Stimulated activated naive CD8-positive, alpha-beta T cell treated with anti-CD3 and anti-CD28 coated beads, Interleukin-15, Interleukin-2, amounts not matched to agents 100 ng/mL and 50 ng/mL, for 24 hours (primary cell): ENCODE results near the gene ZNF846.
"Not testable (repeated sequence)": the region's sequence is repeated elsewhere in the genome, so short reads cannot be mapped to it uniquely, and the experiment has no call there.

ENCODE experiments used
- H3K27ac Mint-ChIP-seq: one replicate; pipeline ENCODE4 v1.8.0; 2021; ENCODE audit warnings: mild to moderate bottlenecking, mixed read lengths
- H3K27me3 Mint-ChIP-seq: one replicate; pipeline ENCODE4 v1.8.0; 2021; ENCODE audit warnings: mixed read lengths
- H3K36me3 Mint-ChIP-seq: one replicate; pipeline ENCODE4 v1.8.0; 2021; ENCODE audit warnings: low read depth, mixed read lengths
- H3K4me1 Mint-ChIP-seq: one replicate; pipeline ENCODE4 v1.8.0; 2021; ENCODE audit warnings: low read depth, mixed read lengths
- H3K4me3 Mint-ChIP-seq: one replicate; pipeline ENCODE4 v1.8.0; 2021; ENCODE audit warnings: mild to moderate bottlenecking, mixed read lengths
- H3K9me3 Mint-ChIP-seq: one replicate; pipeline ENCODE4 v1.8.0; 2021; ENCODE audit warnings: mixed read lengths

The ZNF846 gene

DNA sequence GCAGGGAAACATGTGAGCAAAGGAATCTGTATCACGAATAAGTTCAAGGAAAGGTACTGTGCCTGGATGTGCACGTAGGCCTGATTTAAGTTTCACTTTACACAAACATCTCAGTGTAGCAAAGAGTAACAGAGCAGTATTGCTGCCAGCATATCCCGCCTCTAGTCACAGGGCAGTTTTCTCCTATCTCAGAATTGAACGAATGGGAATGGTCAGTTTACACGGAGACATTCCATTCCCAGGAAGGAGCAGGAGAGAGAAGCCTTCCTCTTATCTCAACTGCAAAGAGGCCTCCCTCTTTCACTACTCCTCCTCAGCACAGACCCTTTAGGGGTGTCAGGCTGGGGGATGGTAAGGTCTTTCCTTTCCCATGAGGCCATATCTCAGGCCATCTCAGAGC is 21.0 kb upstream of the ZNF846 start:
- H3K27me3 Mint-ChIP-seq, H3K9me3 Mint-ChIP-seq, H3K36me3 Mint-ChIP-seq, H3K27ac Mint-ChIP-seq, H3K4me3 Mint-ChIP-seq: not testable (repeated sequence)
- H3K4me1 Mint-ChIP-seq = peaks cover 36% of the 10 kb centered on the region

DNA sequence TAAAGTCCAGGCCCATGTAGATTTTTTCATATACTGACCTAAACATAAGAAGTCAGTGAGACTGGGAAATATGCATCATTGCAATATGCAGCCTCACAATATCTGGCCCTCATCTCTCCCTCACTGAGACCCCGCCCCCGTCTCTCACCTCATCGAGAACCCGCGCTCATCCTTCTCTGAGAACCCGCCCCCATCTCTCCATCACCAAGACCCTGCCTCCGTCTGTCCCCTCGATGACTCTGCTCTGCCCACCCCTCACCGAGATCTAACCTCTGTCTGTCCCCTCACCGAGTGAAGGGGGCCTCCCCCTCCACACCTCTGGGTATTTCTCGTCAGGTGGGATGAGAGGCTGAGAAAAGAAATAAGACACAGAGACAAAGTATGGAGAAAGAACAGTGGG is 20.5 kb upstream of the ZNF846 start:
- H3K27me3 Mint-ChIP-seq = no peaks in the 10 kb centered on the region
- peaks cover 41% of the 10 kb centered on the region for H3K4me1 Mint-ChIP-seq
- no peaks in the 10 kb centered on the region for H3K9me3 Mint-ChIP-seq
- H3K4me3 Mint-ChIP-seq = no peak overlapping the region
- H3K27ac Mint-ChIP-seq = no peak overlapping the region
- H3K36me3 Mint-ChIP-seq = no peaks in the 10 kb centered on the region

DNA sequence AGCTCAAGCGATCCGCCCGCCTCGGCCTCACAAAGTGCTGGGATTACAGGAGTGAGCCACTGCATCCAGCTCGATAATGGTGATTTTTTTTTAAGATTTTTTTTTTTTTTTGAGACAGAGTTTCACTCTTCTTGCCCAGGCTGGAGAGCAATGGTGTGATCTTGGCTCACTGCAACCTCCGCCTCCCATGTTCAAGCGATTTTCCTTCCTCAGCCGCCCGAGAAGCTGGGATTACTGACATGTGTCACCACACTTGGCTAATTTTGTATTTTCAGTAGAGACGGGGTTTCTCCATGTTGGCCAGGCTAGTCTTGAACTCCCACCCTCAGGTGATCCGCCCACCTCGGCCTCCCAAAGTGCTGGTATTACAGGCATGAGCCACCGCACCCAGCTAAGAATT is 20.1 kb upstream of the ZNF846 start:
- peaks cover 45% of the 10 kb centered on the region for H3K4me1 Mint-ChIP-seq

DNA sequence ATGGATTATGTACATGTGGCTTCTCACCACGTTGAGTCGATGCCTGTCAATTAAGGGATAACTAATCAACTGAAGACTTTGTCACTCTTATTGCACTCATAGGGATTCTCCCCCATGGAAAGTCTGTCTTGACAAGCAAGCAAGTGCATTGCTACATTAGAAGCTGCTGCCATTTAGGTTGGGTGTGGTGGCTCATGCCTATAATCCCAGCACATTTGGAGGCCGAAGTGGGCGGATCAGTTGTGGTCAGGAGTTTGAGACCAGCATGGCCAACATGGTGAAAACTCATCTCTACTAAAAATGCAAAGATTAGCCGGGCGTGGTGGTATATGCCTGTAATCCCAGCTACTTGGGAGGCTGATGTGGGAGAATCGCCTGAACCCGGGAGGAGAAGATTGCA is 18.3 kb upstream of the ZNF846 start:
- H3K4me1 Mint-ChIP-seq = peaks cover 45% of the 10 kb centered on the region
- peaks cover 4% of the 10 kb centered on the region for H3K9me3 Mint-ChIP-seq
- H3K27ac Mint-ChIP-seq = no peak overlapping the region
- H3K36me3 Mint-ChIP-seq = no peaks in the 10 kb centered on the region
- no peaks in the 10 kb centered on the region for H3K27me3 Mint-ChIP-seq
- peak overlapping the region; percentile 88 for H3K4me3 Mint-ChIP-seq

More for the DNA sequence above, 20.1 kb upstream of the ZNF846 start:
- H3K27ac Mint-ChIP-seq, H3K27me3 Mint-ChIP-seq, H3K36me3 Mint-ChIP-seq, H3K4me3 Mint-ChIP-seq, H3K9me3 Mint-ChIP-seq: not testable (repeated sequence)

DNA sequence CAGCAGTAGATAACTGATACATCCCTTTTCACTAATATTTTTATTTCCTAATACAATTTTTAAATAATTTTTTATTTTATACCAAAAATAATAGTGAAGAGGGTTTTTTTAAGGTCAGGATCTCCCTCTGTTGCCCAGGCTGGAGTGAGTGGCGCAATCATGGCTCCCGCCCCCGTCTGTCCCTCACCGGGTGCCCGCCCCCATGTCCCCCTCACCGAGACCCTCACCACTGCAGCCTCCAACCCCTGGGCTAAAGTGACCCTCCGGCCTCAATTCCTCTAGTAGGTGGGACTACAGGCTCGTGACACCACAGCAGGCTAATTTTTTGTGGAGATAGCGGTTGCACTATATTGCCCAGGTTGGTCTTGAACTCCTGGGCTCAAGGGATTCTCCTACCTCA is 17.8 kb upstream of the ZNF846 start:
- Mint-ChIP-seq H3K9me3 (peaks cover 4% of the 10 kb centered on the region), H3K4me1 (peaks cover 42% of the 10 kb centered on the region), H3K27me3 (no peaks in the 10 kb centered on the region), H3K27ac (peak overlapping the region; percentile 83), H3K4me3 (peak overlapping the region; percentile 88), H3K36me3 (no peaks in the 10 kb centered on the region)

DNA sequence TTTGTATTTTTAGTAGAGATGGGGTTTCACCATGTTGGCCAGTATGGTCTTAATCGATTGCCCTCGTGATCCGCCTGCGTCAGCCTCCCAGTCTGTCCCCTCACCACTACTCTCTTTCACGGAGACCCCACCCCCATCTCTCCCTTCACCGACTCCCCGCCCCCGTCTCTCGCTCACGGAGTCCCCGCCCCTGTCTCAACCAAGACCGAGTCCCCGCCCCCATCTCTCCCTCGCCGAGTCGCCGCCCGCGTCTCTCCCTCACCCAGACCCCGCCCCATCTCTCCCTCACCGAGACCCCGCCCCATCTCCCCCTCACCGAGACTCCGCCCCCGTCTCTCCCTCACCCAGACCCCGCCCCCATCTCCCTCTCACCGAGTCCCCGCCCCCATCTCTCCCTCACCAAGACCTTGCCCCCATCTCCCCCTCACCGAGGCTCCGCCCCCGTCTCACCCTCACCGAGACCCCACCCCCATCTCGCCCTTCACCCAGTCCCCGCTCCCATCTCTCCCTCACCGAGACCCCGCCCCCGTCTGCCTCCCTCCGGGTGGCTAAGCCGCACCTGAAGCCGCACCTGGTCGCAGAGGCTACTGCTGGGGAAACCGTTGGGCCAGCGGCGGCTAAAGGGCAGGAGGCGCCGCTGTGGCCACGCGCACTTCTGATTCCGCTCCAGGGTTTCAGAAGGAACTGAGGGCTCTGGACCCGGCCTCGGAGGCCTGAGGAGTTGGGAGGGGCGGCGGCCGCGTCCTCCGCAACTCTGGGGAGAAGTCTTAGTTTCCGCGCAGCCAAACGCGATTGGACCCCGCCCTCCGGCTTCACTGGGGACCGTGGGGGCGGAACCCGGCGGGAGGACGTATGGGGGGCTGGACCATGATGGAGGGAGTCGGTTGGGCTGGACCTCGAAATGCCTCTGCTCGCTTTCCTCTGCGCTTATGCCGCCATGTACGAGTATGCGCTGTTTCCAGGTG is 17.1 kb upstream of the ZNF846 start:
- Mint-ChIP-seq H3K27me3 (no peaks in the 10 kb centered on the region), H3K36me3 (no peaks in the 10 kb centered on the region), H3K27ac (peak overlapping the region; percentile 92)

DNA sequence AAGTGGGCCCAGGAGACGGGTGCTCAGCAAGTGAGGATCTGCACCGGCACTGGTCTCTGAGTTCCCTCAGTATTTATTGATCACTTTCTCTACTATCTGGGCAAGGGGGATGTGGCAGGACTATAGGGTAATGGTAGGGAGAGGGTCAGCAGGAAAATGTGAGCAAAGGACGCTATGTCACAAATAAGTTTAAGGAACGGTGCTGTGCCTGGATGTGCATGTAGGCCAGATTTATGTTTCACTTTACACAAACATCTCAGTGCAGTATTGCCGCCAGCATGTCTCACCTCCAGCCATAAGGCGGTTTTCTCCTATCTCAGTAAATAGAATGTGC is 15.6 kb upstream of the ZNF846 start:
- Mint-ChIP-seq H3K27ac (peak overlapping the region; percentile 92), H3K4me1 (peaks cover 33% of the 10 kb centered on the region)
- H3K27me3 Mint-ChIP-seq, H3K36me3 Mint-ChIP-seq, H3K4me3 Mint-ChIP-seq, H3K9me3 Mint-ChIP-seq: not testable (repeated sequence)

More for the DNA sequence above, 17.1 kb upstream of the ZNF846 start:
- Mint-ChIP-seq H3K9me3 (peaks cover 4% of the 10 kb centered on the region), H3K4me3 (peak overlapping the region; percentile 88), H3K4me1 (peaks cover 38% of the 10 kb centered on the region)

DNA sequence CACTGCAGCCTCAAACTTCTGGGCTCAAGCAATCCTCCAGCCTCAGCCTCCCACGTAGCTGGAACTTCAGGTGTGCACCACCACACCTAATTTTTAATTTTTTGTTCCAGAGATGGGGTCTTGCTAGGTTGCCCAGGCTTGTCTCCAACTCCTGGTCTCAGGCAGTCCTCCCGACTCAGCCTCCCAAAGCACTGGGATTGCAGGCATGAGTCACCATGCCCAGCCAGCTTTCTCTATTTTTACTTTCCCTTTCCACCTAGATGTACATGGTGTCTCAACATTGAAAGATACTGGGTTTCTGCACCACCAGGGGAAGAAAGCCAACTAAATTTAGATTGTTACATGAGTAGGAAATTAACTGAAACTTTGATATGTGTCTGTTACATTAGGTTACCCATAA is 13.8 kb upstream of the ZNF846 start:
- Mint-ChIP-seq H3K27ac (no peak overlapping the region), H3K4me1 (peaks cover 33% of the 10 kb centered on the region), H3K27me3 (no peaks in the 10 kb centered on the region), H3K9me3 (peaks cover 11% of the 10 kb centered on the region), H3K36me3 (no peaks in the 10 kb centered on the region), H3K4me3 (no peak overlapping the region)

DNA sequence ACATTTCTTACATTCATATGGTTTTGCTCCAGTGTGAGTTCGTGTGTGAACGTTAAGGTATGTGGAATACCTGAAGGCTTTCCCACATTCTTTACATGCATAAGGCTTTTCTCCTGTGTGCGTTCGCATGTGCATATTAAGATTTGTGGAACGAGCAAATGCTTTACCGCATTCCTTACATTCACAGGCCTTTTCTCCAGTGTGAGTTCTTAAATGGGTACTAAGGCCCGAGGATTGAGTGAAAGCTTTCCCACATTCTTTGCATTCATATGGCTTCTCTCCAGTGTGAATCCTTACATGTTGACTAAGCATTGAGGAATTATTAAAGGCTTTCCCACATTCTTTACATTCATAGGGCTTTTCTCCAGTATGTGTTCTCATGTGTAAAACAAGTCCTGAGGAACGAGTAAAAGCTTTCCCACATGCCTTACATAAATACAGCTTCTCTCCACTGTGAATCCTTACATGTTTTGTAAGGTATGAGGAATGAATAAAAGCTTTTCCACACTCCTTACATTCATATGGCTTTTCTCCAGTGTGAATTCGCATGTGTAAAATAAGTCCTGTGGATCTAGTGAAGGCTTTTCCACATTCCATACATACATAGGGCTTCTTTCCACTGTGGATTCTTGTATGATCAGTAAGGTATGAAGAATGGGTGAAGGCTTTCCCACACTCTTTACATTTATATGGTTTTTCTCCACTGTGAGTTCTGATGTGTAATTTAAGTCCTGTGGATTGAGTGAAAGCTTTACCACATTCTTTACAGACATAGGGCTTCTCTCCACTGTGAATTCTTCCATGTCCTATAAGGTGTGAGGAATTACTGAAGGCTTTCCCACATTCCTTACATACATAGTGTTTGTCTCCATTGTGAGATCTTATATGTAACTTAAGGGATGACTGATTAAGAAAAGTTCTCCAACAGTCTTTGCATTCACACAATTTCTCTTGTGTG is 10.7 kb downstream of the ZNF846 start:
- Mint-ChIP-seq H3K27me3 (no peaks in the 10 kb centered on the region), H3K4me1 (no peaks in the 10 kb centered on the region), H3K4me3 (no peak overlapping the region), H3K36me3 (peaks cover 73% of the 10 kb centered on the region), H3K27ac (no peak overlapping the region), H3K9me3 (peaks cover 24% of the 10 kb centered on the region)

DNA sequence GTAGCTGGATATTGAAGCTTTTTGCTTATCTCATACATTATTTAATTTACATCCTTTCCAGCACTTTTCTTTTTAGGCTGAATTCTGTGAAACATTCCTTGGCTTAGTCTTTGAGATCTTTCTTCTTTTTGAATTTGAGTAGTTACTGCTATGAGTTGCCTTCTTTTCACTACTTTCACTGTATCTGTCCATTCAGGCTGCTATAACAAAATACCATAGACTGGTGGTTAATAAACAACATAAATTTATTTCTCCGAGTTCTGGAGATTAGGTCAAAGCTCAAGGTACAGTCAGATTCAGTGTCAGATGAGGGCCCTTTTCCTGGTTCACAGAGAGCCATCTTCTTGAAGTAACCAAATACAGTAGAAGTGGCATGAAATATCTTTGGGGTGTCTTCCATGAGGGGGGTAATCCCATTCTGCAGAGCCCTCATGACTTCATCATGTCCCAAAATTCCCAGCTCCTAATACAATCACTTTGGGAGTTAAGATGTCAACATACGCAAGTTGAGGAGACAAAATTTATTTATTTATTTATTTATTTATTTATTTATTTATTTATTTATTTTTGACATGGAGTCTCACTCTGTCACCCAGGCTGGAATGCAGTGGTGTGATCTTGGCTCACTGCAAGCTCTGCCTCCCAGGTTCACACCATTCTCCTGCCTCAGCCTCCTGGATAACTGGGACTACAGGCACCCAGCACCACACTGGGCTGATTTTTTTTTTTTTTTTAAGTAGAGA is 15.7 kb downstream of the ZNF846 start:
- H3K4me1 Mint-ChIP-seq = no peaks in the 10 kb centered on the region
- H3K27ac Mint-ChIP-seq = no peak overlapping the region
- H3K27me3 Mint-ChIP-seq = no peaks in the 10 kb centered on the region
- H3K4me3 Mint-ChIP-seq = no peak overlapping the region
- H3K36me3 Mint-ChIP-seq = peaks cover 39% of the 10 kb centered on the region
- H3K9me3 Mint-ChIP-seq = peaks cover 38% of the 10 kb centered on the region

DNA sequence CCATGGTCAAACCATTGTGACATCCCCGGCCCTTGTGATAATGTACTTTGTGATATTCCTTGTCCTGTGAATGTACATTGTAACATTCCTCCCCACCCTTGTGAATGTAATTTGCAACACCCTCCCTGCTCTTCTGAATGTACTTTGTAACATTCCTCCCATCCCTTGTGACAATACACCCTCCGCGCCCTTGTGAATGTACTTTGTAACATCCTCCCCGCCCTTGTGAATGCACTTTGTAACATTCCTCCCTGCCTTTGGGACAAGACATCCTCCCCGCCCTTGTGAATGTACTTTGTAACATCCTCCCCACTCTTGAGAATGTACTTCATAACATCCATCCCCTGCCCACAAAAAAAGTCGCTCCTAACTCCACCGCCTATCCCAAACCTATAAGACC is 17.1 kb downstream of the ZNF846 start:
- Mint-ChIP-seq H3K36me3 (peaks cover 26% of the 10 kb centered on the region), H3K4me1 (no peaks in the 10 kb centered on the region), H3K27me3 (no peaks in the 10 kb centered on the region), H3K9me3 (peaks cover 28% of the 10 kb centered on the region), H3K4me3 (no peak overlapping the region), H3K27ac (no peak overlapping the region)

DNA sequence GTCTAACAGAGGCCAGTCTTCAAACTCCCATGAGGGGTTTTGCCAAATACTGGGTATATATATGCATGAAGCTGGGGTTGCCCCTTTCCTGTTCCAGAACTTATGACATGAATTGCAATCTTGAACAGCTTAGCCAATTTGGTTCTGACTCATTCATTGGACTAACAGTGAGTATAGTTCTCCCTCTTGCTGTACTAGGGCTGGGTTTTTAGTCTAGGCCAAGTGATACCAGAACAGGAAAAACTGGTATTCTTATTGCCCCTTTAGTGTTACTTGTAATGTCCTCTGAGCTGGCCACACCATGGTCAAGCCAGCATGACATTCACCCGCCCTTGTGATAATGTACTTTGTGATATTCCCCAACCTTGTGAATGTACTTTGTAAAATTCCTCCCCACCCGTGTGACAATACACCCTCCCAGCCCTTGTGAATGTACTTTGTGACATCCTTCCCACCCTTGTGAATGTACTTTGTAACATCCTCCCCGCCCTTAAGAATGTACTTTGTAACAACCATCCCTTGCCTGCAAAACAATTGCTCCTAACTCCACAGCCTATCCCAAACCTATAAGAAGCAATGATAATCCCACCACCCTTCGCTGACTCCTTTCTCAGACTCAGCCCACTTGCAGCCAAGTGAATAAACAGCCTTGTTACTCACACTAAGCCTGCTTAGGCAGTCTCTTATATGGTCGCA is 26.9 kb downstream of the ZNF846 start:
- H3K4me3 Mint-ChIP-seq = no peak overlapping the region
- H3K4me1 Mint-ChIP-seq = no peaks in the 10 kb centered on the region
- H3K27me3 Mint-ChIP-seq = no peaks in the 10 kb centered on the region
- no peak overlapping the region for H3K27ac Mint-ChIP-seq
- peaks cover 7% of the 10 kb centered on the region for H3K9me3 Mint-ChIP-seq
- H3K36me3 Mint-ChIP-seq = peaks cover 5% of the 10 kb centered on the region

DNA sequence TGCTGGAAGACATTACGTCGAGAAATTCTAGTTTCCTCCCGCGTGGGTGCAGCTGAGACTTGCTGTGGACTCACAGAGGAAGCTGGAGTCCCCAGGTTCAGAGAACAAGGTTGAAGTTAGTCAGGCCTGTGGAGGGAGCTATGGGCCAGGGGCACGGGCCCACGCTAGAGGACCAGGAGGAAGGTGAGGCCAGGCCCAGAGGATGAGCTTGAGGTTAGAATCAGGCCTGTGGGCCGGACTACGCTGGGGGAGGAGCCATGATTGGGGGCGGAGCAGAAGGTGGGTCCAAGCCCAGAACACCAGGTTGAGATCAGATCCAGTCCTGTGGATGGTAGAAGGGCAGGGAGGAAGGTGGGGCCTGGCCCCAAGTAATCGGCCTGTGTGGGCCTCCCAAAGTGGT is 32.6 kb downstream of the ZNF846 start:
- no peaks in the 10 kb centered on the region for H3K36me3 Mint-ChIP-seq
- H3K27me3 Mint-ChIP-seq = no peaks in the 10 kb centered on the region
- no peak overlapping the region for H3K27ac Mint-ChIP-seq
- H3K9me3 Mint-ChIP-seq = no peaks in the 10 kb centered on the region
- H3K4me1 Mint-ChIP-seq = no peaks in the 10 kb centered on the region
- no peak overlapping the region for H3K4me3 Mint-ChIP-seq

DNA sequence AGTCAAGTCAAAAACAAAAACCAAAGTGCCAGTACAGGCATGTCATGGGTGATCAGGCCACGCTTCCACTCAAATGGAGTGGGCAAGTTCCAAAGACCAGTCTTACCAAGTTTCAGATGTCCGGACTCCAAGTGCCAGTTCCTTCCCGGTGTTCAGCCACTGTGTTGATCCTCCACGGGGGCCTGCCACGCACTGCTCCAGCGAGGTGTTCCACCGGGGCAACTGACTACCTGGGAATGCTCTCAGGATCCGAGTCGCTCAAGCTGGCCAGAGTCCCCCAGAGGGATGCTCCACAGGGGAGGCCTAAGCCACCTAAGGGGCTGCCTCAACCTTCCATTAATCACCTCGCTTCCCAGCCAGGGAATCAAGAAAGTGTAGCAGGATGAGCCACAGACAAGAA is 38.5 kb downstream of the ZNF846 start:
- H3K27ac Mint-ChIP-seq, H3K9me3 Mint-ChIP-seq, H3K4me3 Mint-ChIP-seq, H3K27me3 Mint-ChIP-seq, H3K4me1 Mint-ChIP-seq, H3K36me3 Mint-ChIP-seq: not testable (repeated sequence)
